LNCAP (cell line): ENCODE data around the gene COL23A1.

Experiments used
- TF ChIP-seq, protein P1 (sequence below): fragments of 450-650 bp; IDR thresholded peaks from 2 replicates; pipeline ENCODE4 v1.5.1; 2017; ENCODE audit warnings: mild to moderate bottlenecking

COL23A1 gene

DNA sequence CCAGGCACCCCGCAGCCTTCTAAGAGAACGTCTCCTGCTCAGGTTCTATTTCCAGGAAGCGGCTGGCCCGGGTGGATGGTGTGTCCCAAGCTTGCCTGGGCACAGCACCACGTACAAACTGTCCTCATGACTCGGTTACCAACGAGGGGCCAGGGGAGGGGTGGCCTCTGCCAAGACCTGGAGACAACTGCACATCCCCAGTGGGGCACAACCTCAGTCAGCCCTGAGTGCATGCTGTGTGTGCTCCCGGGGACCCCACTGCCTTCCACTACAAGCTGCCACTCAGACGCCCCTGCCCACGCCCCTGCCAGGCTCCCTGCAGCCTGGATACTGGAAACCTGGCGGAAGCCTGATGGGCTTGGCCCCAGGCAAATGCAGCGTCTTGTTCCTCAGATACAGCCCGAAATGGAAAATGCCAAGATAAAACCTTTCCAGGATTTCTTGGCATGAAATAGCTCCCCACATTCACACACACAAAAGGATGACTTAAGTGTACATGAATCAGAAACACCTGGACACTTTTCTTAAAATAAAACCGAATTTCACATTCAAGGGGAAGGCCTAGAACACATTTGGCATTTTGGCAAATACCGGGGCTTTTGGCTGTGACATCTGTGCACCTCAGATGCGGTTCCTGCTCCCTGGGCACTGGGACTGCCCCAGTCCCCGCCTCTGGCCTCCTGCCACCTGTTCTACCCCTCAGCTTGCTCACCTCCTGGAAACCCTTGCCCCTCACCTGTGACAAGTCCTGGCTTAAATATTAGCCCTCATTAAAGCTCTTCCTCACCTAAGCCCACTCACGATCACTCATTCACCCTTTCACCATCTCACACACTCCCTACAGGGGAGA is 62.5 kb downstream of the COL23A1 start:
- TF ChIP-seq, protein P1, sequence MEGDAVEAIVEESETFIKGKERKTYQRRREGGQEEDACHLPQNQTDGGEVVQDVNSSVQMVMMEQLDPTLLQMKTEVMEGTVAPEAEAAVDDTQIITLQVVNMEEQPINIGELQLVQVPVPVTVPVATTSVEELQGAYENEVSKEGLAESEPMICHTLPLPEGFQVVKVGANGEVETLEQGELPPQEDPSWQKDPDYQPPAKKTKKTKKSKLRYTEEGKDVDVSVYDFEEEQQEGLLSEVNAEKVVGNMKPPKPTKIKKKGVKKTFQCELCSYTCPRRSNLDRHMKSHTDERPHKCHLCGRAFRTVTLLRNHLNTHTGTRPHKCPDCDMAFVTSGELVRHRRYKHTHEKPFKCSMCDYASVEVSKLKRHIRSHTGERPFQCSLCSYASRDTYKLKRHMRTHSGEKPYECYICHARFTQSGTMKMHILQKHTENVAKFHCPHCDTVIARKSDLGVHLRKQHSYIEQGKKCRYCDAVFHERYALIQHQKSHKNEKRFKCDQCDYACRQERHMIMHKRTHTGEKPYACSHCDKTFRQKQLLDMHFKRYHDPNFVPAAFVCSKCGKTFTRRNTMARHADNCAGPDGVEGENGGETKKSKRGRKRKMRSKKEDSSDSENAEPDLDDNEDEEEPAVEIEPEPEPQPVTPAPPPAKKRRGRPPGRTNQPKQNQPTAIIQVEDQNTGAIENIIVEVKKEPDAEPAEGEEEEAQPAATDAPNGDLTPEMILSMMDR = no peak

- TF ChIP-seq, protein P1 = no peak
Measured at GRCh38 chr5:178526773-178527457, 63.3 kb downstream of the COL23A1 start.

GRCh38 chr5:178525906-178526732 is 64.1 kb downstream of the COL23A1 start:
- TF ChIP-seq, protein P1 = no peak

DNA sequence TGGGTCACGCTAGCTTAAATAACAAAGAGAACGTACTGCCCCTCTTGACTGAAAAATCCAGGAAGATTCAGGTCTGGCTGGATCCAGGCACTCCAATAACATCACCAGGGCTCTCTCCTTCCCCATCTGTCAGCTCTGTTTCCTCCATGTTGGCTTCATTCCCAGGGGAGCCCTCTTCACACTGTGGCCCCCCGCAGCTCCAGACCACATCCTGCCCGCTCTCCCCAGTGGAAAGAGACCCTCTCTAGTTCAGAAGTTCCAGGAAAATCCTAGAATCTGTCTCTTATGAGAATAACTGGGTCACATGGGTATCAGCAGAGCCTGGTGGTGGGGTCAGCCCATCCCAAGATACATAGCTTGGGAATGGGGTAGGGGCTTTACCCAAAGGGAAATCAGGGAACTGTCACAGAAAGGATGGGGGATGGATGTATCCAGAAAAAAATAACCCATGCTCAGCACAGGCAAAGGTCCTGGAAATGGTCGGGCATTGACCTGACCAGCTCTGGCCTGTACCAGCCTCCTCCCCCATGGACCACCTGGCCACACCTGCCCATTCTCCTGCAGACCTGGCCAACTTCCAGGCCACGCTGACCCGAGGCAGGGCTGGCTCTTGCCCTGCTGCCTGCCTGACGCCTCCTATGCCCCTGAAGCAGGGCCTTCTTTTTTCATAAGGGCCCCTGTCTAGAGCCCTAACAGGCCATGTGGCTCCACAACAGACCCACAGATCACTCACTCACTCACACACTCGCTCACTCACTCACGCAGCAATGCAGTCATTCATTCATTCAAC is 65.9 kb downstream of the COL23A1 start:
- TF ChIP-seq, protein P1 = no peak

GRCh38 chr5:178522361-178522760 is 67.8 kb downstream of the COL23A1 start:
- TF ChIP-seq, protein P1 = no peak

GRCh38 chr5:178520851-178521250 is 69.3 kb downstream of the COL23A1 start:
- TF ChIP-seq, protein P1 = no peak

GRCh38 chr5:178519804-178520203 is 70.4 kb downstream of the COL23A1 start:
- TF ChIP-seq, protein P1 = no peak
